HL-60 (cell line): Measurements from ENCODE around the gene RAPGEF2.
"Not testable (repeated sequence)": the region's sequence is repeated elsewhere in the genome, so short reads cannot be mapped to it uniquely, and the experiment has no call there.

Source experiments
- DNase-seq, 2 experiments: peaks; one replicate each; pipeline ENCODE4 v3.0.0-alpha.2; 2010 to 2020; ENCODE audit warnings: low read depth in 1 of 2, low spot score in 1 of 2
- H3K27ac ChIP-seq: fragments of 250-450 bp; sonication (Bioruptor Pico); replicated peaks from 2 replicates; pipeline ENCODE4 v1.5.1; 2020; ENCODE audit warnings: mild to moderate bottlenecking, moderate library complexity
- H3K27me3 ChIP-seq: fragments of 250-450 bp; sonication (Bioruptor Pico); 2 replicates; pipeline ENCODE4 v1.5.1; 2021; ENCODE audit warnings: mild to moderate bottlenecking, moderate library complexity; ENCODE audit not compliant: insufficient read depth, poor library complexity, severe bottlenecking
- H3K4me3 ChIP-seq: replicated peaks from 2 replicates; pipeline ENCODE4 v1.5.1; 2011; ENCODE audit warnings: mild to moderate bottlenecking, control low read depth, low read length; ENCODE audit not compliant: insufficient read depth
- GABPA ChIP-seq: IDR thresholded peaks from 2 replicates; pipeline ENCODE4 v1.6.1; 2012; ENCODE audit warnings: low read depth
- POLR2AphosphoS5 ChIP-seq: IDR thresholded peaks from 2 replicates; pipeline ENCODE4 v1.6.1; 2012; ENCODE audit warnings: low read depth
- SPI1 ChIP-seq: IDR thresholded peaks from 2 replicates; pipeline ENCODE4 v1.6.1; 2012; ENCODE audit warnings: low read depth, mild to moderate bottlenecking, borderline replicate concordance
- TF ChIP-seq, protein P1 (sequence below): IDR thresholded peaks from 2 replicates; pipeline ENCODE4 v1.6.1; 2012; ENCODE audit warnings: low read depth; ENCODE audit not compliant: insufficient replicate concordance
- TF ChIP-seq, protein P2 (sequence below): IDR thresholded peaks from one replicate; pipeline ENCODE4 v1.5.1; 2011; ENCODE audit warnings: low read length, control low read depth, inconsistent platforms; ENCODE audit not compliant: insufficient read depth

Gene RAPGEF2

DNA sequence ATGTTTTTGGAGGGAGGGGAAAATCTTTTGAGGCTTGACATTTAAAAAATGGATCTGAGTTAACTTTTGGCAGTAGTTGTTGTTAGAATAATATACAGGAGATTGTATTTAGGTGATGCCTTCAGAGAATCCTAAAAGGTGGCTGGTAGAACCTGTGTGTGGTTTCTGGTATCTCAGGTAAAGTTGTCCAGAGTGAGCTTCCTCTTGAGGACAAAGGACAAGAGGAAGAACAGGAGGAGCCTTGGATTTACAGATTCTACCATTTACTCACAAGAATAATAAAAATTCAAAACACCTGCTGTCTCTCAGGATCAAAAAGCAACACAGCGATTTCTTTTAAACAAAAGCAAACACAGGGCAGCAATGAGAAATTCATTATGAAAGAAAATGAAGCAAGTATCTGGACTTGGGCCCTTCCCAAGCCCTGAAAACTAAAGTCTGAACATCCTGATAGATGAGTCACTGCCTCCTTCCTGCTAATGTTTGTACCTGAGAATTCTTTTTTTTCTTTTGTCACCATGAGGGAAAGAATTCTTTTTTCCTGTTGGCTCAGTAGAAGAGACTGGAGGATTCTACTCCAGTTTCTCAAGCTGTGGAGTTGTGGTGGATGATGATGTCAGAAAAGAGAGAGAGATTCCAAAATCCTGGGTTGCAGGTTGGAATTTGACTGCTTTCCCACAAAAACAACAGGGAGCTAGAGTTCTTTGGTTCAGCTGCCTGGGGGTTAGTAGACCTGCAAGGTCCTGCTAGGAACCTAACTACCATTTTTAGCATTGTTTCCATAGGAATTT is 31.5 kb upstream of the RAPGEF2 start:
- TF ChIP-seq POLR2AphosphoS5 (no peak), GABPA (no peak), SPI1 (no peak)
- TF ChIP-seq, protein P1, sequence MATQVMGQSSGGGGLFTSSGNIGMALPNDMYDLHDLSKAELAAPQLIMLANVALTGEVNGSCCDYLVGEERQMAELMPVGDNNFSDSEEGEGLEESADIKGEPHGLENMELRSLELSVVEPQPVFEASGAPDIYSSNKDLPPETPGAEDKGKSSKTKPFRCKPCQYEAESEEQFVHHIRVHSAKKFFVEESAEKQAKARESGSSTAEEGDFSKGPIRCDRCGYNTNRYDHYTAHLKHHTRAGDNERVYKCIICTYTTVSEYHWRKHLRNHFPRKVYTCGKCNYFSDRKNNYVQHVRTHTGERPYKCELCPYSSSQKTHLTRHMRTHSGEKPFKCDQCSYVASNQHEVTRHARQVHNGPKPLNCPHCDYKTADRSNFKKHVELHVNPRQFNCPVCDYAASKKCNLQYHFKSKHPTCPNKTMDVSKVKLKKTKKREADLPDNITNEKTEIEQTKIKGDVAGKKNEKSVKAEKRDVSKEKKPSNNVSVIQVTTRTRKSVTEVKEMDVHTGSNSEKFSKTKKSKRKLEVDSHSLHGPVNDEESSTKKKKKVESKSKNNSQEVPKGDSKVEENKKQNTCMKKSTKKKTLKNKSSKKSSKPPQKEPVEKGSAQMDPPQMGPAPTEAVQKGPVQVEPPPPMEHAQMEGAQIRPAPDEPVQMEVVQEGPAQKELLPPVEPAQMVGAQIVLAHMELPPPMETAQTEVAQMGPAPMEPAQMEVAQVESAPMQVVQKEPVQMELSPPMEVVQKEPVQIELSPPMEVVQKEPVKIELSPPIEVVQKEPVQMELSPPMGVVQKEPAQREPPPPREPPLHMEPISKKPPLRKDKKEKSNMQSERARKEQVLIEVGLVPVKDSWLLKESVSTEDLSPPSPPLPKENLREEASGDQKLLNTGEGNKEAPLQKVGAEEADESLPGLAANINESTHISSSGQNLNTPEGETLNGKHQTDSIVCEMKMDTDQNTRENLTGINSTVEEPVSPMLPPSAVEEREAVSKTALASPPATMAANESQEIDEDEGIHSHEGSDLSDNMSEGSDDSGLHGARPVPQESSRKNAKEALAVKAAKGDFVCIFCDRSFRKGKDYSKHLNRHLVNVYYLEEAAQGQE, result no peak
- TF ChIP-seq, protein P2, sequence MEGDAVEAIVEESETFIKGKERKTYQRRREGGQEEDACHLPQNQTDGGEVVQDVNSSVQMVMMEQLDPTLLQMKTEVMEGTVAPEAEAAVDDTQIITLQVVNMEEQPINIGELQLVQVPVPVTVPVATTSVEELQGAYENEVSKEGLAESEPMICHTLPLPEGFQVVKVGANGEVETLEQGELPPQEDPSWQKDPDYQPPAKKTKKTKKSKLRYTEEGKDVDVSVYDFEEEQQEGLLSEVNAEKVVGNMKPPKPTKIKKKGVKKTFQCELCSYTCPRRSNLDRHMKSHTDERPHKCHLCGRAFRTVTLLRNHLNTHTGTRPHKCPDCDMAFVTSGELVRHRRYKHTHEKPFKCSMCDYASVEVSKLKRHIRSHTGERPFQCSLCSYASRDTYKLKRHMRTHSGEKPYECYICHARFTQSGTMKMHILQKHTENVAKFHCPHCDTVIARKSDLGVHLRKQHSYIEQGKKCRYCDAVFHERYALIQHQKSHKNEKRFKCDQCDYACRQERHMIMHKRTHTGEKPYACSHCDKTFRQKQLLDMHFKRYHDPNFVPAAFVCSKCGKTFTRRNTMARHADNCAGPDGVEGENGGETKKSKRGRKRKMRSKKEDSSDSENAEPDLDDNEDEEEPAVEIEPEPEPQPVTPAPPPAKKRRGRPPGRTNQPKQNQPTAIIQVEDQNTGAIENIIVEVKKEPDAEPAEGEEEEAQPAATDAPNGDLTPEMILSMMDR, result no peak
- DNase-seq, result no peak
- Histone ChIP-seq H3K27me3 (no peaks in the 10 kb centered on the region), H3K27ac (no peak overlapping the region), H3K4me3 (no peak overlapping the region)

DNA sequence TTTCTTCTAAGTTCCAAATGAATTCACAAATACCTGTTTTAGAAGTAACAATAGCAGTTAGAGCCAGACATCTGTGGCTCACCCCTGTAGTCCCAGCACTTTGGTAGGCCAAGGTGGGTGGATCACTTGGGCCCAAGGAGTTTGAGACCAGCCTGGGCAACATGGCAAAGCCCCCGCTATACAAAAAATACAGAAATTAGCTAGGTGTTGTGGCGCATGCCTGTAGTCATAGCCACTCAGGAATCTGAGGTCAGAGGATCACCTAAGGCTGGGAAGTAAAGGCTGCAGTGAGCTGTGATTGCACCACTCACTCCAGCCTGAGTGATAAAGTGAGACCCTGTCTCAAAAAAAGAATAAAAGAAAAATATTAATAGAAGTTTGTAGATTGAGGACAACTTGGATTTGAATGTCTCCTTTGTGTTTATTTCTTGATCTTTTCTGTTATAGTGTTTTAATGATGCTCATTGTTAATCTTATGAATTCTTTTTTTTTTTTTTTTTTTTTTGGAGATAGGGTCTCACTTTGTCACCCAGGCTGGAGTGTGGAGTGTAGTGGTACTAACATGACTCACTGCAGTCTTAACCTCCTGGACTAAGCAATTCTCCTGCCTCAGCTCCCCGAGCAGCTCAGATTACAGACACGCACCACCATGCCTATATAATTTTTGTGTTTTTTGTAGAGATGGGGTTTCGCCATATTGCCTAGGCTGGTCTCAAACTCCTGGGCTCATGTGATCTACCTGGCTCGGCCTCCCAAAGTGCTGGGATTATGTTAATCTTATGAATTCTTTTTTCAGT is 30.7 kb upstream of the RAPGEF2 start:
- no peak overlapping the region for H3K4me3 ChIP-seq
- no peak overlapping the region for H3K27ac ChIP-seq
- TF ChIP-seq, protein P1, result no peak
- no peak for TF ChIP-seq GABPA
- TF ChIP-seq POLR2AphosphoS5, result no peak
- TF ChIP-seq, protein P2, result no peak
- TF ChIP-seq SPI1, result no peak
- H3K27me3 ChIP-seq, result no peaks in the 10 kb centered on the region
- no peak for DNase-seq

DNA sequence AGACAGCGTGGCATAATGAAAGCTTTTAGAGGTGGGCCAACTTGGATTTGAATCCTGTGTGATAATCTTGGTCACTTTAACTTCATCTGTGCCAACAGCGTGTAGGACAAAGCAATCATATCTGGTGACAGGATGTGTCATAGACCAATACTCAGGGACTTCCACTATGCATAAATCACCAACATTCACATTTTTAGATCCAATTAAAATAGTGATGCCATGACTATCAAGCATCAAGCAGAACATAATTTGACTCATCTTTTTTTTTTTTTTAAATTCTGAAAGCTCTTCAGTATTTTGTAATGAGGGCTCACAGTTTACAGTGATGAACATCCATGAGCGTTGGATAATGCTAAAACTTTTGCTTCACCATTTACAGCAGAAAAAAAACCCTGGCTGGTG is 27.3 kb upstream of the RAPGEF2 start:
- H3K27me3 ChIP-seq, result no peaks in the 10 kb centered on the region
- H3K4me3 ChIP-seq, result no peak overlapping the region
- DNase-seq, result no peak
- TF ChIP-seq, protein P2, result no peak
- TF ChIP-seq SPI1 (no peak), POLR2AphosphoS5 (no peak), GABPA (no peak)
- TF ChIP-seq, protein P1, result no peak
- H3K27ac ChIP-seq, result no peak overlapping the region

DNA sequence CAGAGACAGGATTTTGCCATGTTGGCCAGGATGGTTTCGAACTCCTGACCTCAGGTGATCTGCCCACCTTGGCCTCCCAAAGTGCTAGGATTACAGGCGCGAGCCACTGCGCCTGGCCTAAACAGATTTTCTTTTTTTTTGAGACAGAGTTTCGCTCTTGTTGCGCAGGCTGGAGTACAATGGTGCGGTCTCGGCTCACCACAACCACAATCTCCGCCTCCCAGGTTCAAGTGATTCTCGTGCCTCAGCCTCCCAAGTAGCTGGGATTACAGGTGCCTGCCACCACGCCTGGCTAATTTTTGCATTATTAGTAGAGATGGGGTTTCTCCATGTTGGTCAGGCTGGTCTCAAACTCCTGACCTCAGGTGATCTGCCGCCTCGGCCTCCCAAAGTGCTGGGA is 25.9 kb upstream of the RAPGEF2 start:
- H3K27ac ChIP-seq, H3K27me3 ChIP-seq, DNase-seq, H3K4me3 ChIP-seq: not testable (repeated sequence)
